Cardiac fibroblast (primary cell): ENCODE measurements around the gene DBF4B.
A peak's percentile ranks its signal among the peaks of the same experiment; 100 is the strongest.

Experiments
- DNase-seq, 2 donors: peaks; one replicate each; pipeline versions ENCODE4 v3.0.0 to v3.0.0-alpha.2; 2010; ENCODE audit warnings: low read depth in 2 of 2
- H3K4me3 ChIP-seq, 2 donors: replicated peaks in 1 of 2; 1 replicate in 1 of 2; 2 replicates in 1 of 2; pipeline ENCODE4 v1.5.1; 2011; ENCODE audit warnings: low read depth in 2 of 2, low read length in 2 of 2, mild to moderate bottlenecking in 2 of 2, moderate library complexity in 1 of 2
- CTCF ChIP-seq: IDR thresholded peaks from one replicate; pipeline ENCODE4 v1.5.1; 2011; ENCODE audit warnings: low read depth, mild to moderate bottlenecking, low read length, inconsistent platforms

DBF4B gene

GRCh38 chr17:44795421-44795820 lies 87.0 kb downstream of the DBF4B start:
- DNase-seq, result no peak
- no peak overlapping the region for H3K4me3 ChIP-seq
- TF ChIP-seq CTCF, result no peak

- TF ChIP-seq CTCF, result no peak
- no peak for DNase-seq
- no peak overlapping the region for H3K4me3 ChIP-seq
These were observed 87.5 kb downstream of the DBF4B start for GRCh38 chr17:44795928-44796327.

- no peak for TF ChIP-seq CTCF
- no peak overlapping the region for H3K4me3 ChIP-seq
- no peak for DNase-seq
These were observed 88.3 kb downstream of the DBF4B start for GRCh38 chr17:44796731-44797130.

GRCh38 chr17:44797802-44798201 lies 89.3 kb downstream of the DBF4B start:
- no peak for TF ChIP-seq CTCF
- peak in 1 of 2 donors; percentile 69 for DNase-seq
- H3K4me3 ChIP-seq, result no peak overlapping the region

- no peak for DNase-seq
- no peak overlapping the region for H3K4me3 ChIP-seq
- TF ChIP-seq CTCF, result no peak
These were observed 89.9 kb downstream of the DBF4B start for GRCh38 chr17:44798356-44798755.
